Measurements from ENCODE around the gene AP2A2. TPM values are rescaled to one million over a fixed set of nuclear protein-coding genes. Genes with fewer than 3 reads are reported as not detected.

Gene AP2A2
- total RNA-seq, 1 experiment from 2014 or later, result 47.1 TPM

- no peak overlapping the region for H3K27ac Mint-ChIP-seq
- ChIA-PET POLR2A (no interaction called here), CTCF (interaction anchor here (0.6 to 2.0 kb wide), 3 partner anchors 28 to 258 kb away, joined by 3 to 5 read pairs (median 3); no protein-coding TSS in a partner anchor)
- TF ChIP-seq, protein P1, sequence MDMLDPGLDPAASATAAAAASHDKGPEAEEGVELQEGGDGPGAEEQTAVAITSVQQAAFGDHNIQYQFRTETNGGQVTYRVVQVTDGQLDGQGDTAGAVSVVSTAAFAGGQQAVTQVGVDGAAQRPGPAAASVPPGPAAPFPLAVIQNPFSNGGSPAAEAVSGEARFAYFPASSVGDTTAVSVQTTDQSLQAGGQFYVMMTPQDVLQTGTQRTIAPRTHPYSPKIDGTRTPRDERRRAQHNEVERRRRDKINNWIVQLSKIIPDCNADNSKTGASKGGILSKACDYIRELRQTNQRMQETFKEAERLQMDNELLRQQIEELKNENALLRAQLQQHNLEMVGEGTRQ (CRISPR knock-in tag; IDR thresholded peaks at IDR 0.05), result no peak
- TF ChIP-seq, protein P2, sequence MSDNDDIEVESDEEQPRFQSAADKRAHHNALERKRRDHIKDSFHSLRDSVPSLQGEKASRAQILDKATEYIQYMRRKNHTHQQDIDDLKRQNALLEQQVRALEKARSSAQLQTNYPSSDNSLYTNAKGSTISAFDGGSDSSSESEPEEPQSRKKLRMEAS (CRISPR knock-in tag; IDR thresholded peaks at IDR 0.05), result no peak
- no peak for TF ChIP-seq NFYB (CRISPR knock-in tag; conservative IDR thresholded peaks at IDR 0.05; ENCODE audit: low read depth)
- TF ChIP-seq, protein P3, sequence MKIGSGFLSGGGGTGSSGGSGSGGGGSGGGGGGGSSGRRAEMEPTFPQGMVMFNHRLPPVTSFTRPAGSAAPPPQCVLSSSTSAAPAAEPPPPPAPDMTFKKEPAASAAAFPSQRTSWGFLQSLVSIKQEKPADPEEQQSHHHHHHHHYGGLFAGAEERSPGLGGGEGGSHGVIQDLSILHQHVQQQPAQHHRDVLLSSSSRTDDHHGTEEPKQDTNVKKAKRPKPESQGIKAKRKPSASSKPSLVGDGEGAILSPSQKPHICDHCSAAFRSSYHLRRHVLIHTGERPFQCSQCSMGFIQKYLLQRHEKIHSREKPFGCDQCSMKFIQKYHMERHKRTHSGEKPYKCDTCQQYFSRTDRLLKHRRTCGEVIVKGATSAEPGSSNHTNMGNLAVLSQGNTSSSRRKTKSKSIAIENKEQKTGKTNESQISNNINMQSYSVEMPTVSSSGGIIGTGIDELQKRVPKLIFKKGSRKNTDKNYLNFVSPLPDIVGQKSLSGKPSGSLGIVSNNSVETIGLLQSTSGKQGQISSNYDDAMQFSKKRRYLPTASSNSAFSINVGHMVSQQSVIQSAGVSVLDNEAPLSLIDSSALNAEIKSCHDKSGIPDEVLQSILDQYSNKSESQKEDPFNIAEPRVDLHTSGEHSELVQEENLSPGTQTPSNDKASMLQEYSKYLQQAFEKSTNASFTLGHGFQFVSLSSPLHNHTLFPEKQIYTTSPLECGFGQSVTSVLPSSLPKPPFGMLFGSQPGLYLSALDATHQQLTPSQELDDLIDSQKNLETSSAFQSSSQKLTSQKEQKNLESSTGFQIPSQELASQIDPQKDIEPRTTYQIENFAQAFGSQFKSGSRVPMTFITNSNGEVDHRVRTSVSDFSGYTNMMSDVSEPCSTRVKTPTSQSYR (CRISPR knock-in tag; IDR thresholded peaks at IDR 0.05), result no peak
- TF ChIP-seq, protein P4, sequence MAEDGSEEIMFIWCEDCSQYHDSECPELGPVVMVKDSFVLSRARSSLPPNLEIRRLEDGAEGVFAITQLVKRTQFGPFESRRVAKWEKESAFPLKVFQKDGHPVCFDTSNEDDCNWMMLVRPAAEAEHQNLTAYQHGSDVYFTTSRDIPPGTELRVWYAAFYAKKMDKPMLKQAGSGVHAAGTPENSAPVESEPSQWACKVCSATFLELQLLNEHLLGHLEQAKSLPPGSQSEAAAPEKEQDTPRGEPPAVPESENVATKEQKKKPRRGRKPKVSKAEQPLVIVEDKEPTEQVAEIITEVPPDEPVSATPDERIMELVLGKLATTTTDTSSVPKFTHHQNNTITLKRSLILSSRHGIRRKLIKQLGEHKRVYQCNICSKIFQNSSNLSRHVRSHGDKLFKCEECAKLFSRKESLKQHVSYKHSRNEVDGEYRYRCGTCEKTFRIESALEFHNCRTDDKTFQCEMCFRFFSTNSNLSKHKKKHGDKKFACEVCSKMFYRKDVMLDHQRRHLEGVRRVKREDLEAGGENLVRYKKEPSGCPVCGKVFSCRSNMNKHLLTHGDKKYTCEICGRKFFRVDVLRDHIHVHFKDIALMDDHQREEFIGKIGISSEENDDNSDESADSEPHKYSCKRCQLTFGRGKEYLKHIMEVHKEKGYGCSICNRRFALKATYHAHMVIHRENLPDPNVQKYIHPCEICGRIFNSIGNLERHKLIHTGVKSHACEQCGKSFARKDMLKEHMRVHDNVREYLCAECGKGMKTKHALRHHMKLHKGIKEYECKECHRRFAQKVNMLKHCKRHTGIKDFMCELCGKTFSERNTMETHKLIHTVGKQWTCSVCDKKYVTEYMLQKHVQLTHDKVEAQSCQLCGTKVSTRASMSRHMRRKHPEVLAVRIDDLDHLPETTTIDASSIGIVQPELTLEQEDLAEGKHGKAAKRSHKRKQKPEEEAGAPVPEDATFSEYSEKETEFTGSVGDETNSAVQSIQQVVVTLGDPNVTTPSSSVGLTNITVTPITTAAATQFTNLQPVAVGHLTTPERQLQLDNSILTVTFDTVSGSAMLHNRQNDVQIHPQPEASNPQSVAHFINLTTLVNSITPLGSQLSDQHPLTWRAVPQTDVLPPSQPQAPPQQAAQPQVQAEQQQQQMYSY (CRISPR knock-in tag; IDR thresholded peaks at IDR 0.05), result no peak
- TF ChIP-seq ZNF512 (CRISPR knock-in tag; IDR thresholded peaks at IDR 0.05; ENCODE audit: borderline replicate concordance), result no peak
- TF ChIP-seq FOXP4 (CRISPR knock-in tag; IDR thresholded peaks at IDR 0.05), result no peak
- no peak for TF ChIP-seq GABPB1 (CRISPR knock-in tag; IDR thresholded peaks at IDR 0.05)
- TF ChIP-seq, protein P5, sequence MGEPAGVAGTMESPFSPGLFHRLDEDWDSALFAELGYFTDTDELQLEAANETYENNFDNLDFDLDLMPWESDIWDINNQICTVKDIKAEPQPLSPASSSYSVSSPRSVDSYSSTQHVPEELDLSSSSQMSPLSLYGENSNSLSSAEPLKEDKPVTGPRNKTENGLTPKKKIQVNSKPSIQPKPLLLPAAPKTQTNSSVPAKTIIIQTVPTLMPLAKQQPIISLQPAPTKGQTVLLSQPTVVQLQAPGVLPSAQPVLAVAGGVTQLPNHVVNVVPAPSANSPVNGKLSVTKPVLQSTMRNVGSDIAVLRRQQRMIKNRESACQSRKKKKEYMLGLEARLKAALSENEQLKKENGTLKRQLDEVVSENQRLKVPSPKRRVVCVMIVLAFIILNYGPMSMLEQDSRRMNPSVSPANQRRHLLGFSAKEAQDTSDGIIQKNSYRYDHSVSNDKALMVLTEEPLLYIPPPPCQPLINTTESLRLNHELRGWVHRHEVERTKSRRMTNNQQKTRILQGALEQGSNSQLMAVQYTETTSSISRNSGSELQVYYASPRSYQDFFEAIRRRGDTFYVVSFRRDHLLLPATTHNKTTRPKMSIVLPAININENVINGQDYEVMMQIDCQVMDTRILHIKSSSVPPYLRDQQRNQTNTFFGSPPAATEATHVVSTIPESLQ (CRISPR knock-in tag; IDR thresholded peaks at IDR 0.05), result no peak
- TF ChIP-seq NR1H2 (CRISPR knock-in tag; IDR thresholded peaks at IDR 0.05), result no peak
- peaks cover 2% of the 10 kb centered on the region; the same call in 1 of the 2 replicates for H3K36me3 Mint-ChIP-seq
- DNase-seq (ENCODE audit: low spot score) (no peak), ATAC-seq (no peak)
- no peak overlapping the region for H3K4me3 Mint-ChIP-seq
- no peaks in the 10 kb centered on the region for H3K4me1 Mint-ChIP-seq
- no peaks in the 10 kb centered on the region for H3K9me3 Mint-ChIP-seq
- no peaks in the 10 kb centered on the region for H3K27me3 Mint-ChIP-seq (ENCODE audit: low read depth)
Observed at GRCh38 chr11:893008-893654, 32.5 kb upstream of the AP2A2 start.

All from WTC11 (cell line).